ENCODE measurements around the gene C16orf90.

Gene C16orf90

GRCh38 chr16:3486506-3487215 lies 8.6 kb downstream of the C16orf90 start:
- no peak for TF ChIP-seq CTCF (IDR thresholded peaks at IDR 0.05; ENCODE audit: control extremely low read depth, extremely low read depth, low read depth, missing control alignments)
- ChIA-PET POLR2A (no interaction called here), CTCF (no interaction called here)
- DNase-seq (ENCODE audit: extremely low spot score), result no peak

DNA sequence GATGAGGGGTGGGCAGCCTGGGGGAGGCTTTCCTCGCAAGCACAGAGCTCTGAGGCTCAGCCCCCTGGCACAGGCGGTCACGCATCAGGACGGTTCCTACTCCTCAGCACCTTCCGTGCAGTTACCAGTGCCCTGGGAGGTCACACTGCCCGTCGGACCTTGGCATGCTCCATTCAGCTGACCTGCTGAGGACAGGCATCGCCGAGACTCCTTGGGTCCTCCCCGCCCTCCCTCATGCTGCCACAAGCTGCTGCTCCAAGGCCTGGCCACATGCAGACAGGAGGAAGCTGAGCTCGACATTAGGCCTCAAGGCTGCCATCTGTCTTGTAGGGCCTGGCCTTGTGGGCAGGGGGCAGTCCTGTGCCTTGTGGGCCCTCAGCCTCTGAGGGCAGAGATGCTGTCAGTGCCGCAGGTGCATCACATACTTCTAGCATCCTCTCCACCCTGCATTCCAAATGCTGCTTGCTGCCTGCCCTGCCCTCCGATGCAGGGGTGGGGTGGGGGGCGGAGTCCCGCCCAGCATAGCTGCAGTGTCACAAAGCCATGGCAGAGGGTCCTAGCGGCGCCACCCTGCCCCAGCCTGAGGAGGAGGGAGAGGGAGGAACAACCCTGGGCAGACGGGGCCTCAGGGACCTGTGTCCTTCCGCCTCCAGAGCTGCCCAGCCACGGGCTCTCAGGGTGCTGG lies 9.3 kb downstream of the C16orf90 start:
- POLR2A ChIA-PET, result interaction anchor here (0.5 kb wide), 1 partner anchor 152 kb away, joined by 3 read pairs; no protein-coding TSS in a partner anchor
- DNase-seq (ENCODE audit: extremely low spot score), result no peak
- CTCF ChIA-PET, result no interaction called here
- no peak for TF ChIP-seq CTCF (IDR thresholded peaks at IDR 0.05; ENCODE audit: control extremely low read depth, extremely low read depth, low read depth, missing control alignments)

DNA sequence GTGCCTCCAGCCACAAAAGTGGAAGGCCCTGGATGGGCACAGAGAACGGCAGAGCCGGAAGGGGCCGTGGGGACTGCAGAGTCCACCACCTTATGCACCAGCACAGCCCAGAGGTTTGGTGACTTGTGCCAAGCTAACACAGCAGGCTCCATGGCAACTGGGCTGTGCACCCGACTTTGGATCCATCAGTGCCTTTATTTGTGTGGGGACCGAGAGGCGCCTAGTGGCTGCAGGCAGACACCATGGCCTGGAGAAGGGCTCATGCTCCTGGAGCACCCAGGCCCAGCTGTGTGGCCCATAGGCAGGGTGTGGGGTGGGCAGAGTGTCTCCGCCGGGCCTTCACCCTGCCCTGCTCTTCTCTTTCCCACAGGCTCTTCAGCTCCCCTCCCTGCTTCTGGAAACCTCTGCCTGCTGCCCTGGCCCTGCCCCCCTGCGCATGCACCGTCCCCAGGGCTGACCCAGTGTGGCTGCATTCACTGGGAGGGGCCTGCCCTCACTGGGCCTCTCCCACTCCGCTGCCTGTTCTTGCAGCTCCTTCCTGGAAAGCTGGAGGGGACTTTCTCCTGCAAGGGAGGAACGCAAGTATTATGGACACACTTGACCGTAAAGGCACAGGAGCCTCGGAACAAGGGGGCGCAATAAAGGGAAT lies 10.1 kb downstream of the C16orf90 start:
- no peak for TF ChIP-seq CTCF (IDR thresholded peaks at IDR 0.05; ENCODE audit: control extremely low read depth, extremely low read depth, low read depth, missing control alignments)
- ChIA-PET POLR2A (no interaction called here), CTCF (no interaction called here)
- DNase-seq (ENCODE audit: extremely low spot score), result no peak

- ChIA-PET CTCF (no interaction called here), POLR2A (no interaction called here)
- no peak for TF ChIP-seq CTCF (IDR thresholded peaks at IDR 0.05; ENCODE audit: control extremely low read depth, extremely low read depth, low read depth, missing control alignments)
- no peak for DNase-seq (ENCODE audit: extremely low spot score)
Observed at GRCh38 chr16:3484318-3485096, 10.8 kb downstream of the C16orf90 start.

DNA sequence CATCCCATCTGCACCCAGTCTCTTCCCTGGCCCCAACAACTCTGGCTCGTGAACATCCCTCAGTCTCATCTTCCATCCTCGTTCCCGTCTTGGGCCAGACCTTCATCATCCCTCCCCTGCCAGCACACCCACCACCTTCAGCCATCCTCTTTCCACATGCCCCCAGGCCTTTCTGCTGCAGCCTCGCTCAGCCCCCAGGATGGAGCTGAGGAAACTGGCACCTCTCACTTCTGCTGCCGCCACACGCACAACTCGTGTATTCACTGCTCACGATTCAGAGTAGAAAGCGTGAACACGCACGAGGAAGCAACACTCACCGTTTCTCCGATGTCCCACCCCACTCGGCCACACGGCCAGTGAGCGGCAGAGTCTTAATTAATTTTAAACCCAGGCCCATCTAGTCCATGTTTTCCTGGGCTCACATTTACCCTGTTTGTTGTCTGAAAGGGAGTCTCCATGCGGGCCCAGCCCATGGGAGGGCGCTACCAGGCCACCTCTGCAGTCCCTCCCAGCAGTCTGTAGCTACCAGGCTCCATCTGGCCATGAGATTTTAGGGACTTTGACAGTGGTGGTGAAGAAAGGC lies 12.5 kb downstream of the C16orf90 start:
- POLR2A ChIA-PET, result no interaction called here
- DNase-seq (ENCODE audit: extremely low spot score), result no peak
- no peak for TF ChIP-seq CTCF (IDR thresholded peaks at IDR 0.05; ENCODE audit: control extremely low read depth, extremely low read depth, low read depth, missing control alignments)
- CTCF ChIA-PET, result no interaction called here
